Measurements from ENCODE around the gene FRMD4A. TPM values are rescaled to one million over a fixed set of nuclear protein-coding genes. Genes with fewer than 3 reads are reported as not detected.

The FRMD4A gene
- total and polyA plus RNA-seq, 2 of the 4 experiments (the other 2 are of a cell fraction) = 30.3 to 68.8 TPM

DNA sequence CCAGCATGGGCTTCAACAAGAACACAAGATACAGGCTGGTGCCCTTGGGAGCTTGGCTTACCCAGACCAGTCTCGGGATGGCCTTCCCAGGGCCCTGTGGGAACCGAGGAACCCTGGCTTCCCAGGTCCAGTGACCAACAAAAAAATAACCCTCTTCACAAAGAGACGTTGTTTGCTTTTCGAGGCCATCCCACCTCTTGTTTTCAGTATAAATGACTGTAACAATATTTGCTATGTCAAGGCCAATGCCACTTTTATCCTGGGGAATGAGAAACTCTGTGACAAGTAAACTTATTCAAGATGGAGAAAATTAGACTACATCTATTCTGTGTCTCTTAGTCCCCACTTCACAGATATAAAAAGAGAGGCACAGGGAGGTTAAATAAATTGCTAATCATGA, 605.1 kb downstream of the FRMD4A start:
- H4K5ac ChIP-seq (ENCODE audit: low read depth, low read length) = no peak overlapping the region
- no peak overlapping the region for H3K27ac ChIP-seq (ENCODE audit: insufficient read depth, low read length)
- no peak overlapping the region for H2BK5ac ChIP-seq (ENCODE audit: low read depth, low read length, poor library complexity, severe bottlenecking)
- H3K4me2 ChIP-seq (ENCODE audit: low read depth, low read length) = no peak overlapping the region
- H3K9me3 ChIP-seq (ENCODE audit: control insufficient read depth, insufficient read depth, low read length) = no peaks in the 10 kb centered on the region
- H2BK120ac ChIP-seq (ENCODE audit: low read depth, low read length) = no peak overlapping the region
- H3K14ac ChIP-seq (replicated peaks; ENCODE audit: low read depth, low read length) = no peak overlapping the region
- no peak overlapping the region for H2AK9ac ChIP-seq (replicated peaks; ENCODE audit: low read depth, low read length, poor library complexity)
- DNase-seq (no peak), ATAC-seq (ENCODE audit: low read depth) (no peak)
- H2BK15ac ChIP-seq (ENCODE audit: low read depth, low read length) = no peak overlapping the region
- in situ Hi-C loops (cut with MboI; ENCODE audit: low sequenced_read_pairs) (no loop called here), intact Hi-C loops (cut with micrococcal nuclease) (no loop called here), dilution Hi-C loops (cut with HindIII; ENCODE audit: low sequenced_read_pairs, unreplicated experiment) (no loop called here)
- peaks cover 3% of the 10 kb centered on the region for H3K4me1 ChIP-seq (ENCODE audit: control insufficient read depth, insufficient read depth, low read length)
- H3K79me1 ChIP-seq (ENCODE audit: low read depth in 1 of 2, low read length in 2 of 2) = peaks cover 0 to 5% of the 10 kb centered on the region in 2 experiments; a peak in 2 of 4 replicates
- BruUV-seq (replicated peaks) = no TSS peak
- H2AK5ac ChIP-seq (ENCODE audit: low read depth, low read length) = no peak overlapping the region; the same call in 1 of the 2 replicates
- WGBS, 2 experiments (ENCODE audit: extremely low coverage in 2 of 2, insufficient read length in 1 of 2) = no CpG with 5 or more reads among the region's 4 CpGs
- no peak overlapping the region for H3K56ac ChIP-seq (ENCODE audit: extremely low read depth, insufficient read depth, low read length)
- H3K18ac ChIP-seq (ENCODE audit: low read depth, low read length) = no peak overlapping the region
- no peaks in the 10 kb centered on the region for H3K27me3 ChIP-seq (ENCODE audit: control insufficient read depth, insufficient read depth, low read length)
- ChIA-PET CTCF (no interaction called here), POLR2A (ENCODE audit: unreplicated experiment) (no interaction called here)
- H4K91ac ChIP-seq (ENCODE audit: insufficient read depth, low read depth, low read length) = no peak overlapping the region
- peaks cover 10% of the 10 kb centered on the region for H3K9me1 ChIP-seq (ENCODE audit: insufficient read depth, low read length)
- no peak overlapping the region for H3K4me3 ChIP-seq (ENCODE audit: insufficient read depth, low read depth, low read length)
- no peak for TF ChIP-seq MAZ (IDR thresholded peaks at IDR 0.05; ENCODE audit: borderline replicate concordance, low read depth, low read length)
- no peak for TF ChIP-seq FOS (IDR thresholded peaks at IDR 0.05; ENCODE audit: low read depth, low read length)
- TF ChIP-seq BHLHE40 (IDR thresholded peaks at IDR 0.05; ENCODE audit: low read depth, low read length) = no peak
- TF ChIP-seq NFE2L2 (IDR thresholded peaks at IDR 0.05; ENCODE audit: low read depth, low read length) = no peak
- TF ChIP-seq CEBPB (IDR thresholded peaks at IDR 0.05; ENCODE audit: low read depth, low read length) = no peak
- no peak for TF ChIP-seq RCOR1 (IDR thresholded peaks at IDR 0.05; ENCODE audit: insufficient replicate concordance, low read length)
- TF ChIP-seq, protein P1, sequence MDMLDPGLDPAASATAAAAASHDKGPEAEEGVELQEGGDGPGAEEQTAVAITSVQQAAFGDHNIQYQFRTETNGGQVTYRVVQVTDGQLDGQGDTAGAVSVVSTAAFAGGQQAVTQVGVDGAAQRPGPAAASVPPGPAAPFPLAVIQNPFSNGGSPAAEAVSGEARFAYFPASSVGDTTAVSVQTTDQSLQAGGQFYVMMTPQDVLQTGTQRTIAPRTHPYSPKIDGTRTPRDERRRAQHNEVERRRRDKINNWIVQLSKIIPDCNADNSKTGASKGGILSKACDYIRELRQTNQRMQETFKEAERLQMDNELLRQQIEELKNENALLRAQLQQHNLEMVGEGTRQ (IDR thresholded peaks at IDR 0.05; ENCODE audit: low read depth, low read length) = no peak
- no peak for TF ChIP-seq RAD21 (IDR thresholded peaks at IDR 0.05; ENCODE audit: low read length)
- TF ChIP-seq, protein P2, sequence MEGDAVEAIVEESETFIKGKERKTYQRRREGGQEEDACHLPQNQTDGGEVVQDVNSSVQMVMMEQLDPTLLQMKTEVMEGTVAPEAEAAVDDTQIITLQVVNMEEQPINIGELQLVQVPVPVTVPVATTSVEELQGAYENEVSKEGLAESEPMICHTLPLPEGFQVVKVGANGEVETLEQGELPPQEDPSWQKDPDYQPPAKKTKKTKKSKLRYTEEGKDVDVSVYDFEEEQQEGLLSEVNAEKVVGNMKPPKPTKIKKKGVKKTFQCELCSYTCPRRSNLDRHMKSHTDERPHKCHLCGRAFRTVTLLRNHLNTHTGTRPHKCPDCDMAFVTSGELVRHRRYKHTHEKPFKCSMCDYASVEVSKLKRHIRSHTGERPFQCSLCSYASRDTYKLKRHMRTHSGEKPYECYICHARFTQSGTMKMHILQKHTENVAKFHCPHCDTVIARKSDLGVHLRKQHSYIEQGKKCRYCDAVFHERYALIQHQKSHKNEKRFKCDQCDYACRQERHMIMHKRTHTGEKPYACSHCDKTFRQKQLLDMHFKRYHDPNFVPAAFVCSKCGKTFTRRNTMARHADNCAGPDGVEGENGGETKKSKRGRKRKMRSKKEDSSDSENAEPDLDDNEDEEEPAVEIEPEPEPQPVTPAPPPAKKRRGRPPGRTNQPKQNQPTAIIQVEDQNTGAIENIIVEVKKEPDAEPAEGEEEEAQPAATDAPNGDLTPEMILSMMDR (conservative IDR thresholded peaks at IDR 0.05; ENCODE audit: low read depth, low read length) = no peak
- TF ChIP-seq CHD1 (IDR thresholded peaks at IDR 0.05; ENCODE audit: low read depth, low read length) = no peak
- TF ChIP-seq RFX5 (IDR thresholded peaks at IDR 0.05; ENCODE audit: low read depth, low read length) = no peak
- TF ChIP-seq POLR2A (IDR thresholded peaks at IDR 0.05; ENCODE audit: low read depth, low read length) = no peak
- no peak for TF ChIP-seq MAFK (IDR thresholded peaks at IDR 0.05; ENCODE audit: low read depth, low read length)
- TF ChIP-seq SMC3 (IDR thresholded peaks at IDR 0.05; ENCODE audit: low read depth, low read length) = no peak
- no peak for TF ChIP-seq MXI1 (IDR thresholded peaks at IDR 0.05; ENCODE audit: borderline replicate concordance, low read depth, low read length)
- TF ChIP-seq, protein P3, sequence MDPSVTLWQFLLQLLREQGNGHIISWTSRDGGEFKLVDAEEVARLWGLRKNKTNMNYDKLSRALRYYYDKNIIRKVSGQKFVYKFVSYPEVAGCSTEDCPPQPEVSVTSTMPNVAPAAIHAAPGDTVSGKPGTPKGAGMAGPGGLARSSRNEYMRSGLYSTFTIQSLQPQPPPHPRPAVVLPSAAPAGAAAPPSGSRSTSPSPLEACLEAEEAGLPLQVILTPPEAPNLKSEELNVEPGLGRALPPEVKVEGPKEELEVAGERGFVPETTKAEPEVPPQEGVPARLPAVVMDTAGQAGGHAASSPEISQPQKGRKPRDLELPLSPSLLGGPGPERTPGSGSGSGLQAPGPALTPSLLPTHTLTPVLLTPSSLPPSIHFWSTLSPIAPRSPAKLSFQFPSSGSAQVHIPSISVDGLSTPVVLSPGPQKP (IDR thresholded peaks at IDR 0.05; ENCODE audit: borderline replicate concordance, low read depth, low read length) = no peak
- no peak overlapping the region for H3K9ac ChIP-seq (ENCODE audit: low read depth, low read length)
- no peak overlapping the region for H3K4ac ChIP-seq (ENCODE audit: low read depth, low read length)
- no peak overlapping the region for H2AFZ ChIP-seq (replicated peaks; ENCODE audit: low read length, poor library complexity)
- H4K20me1 ChIP-seq (ENCODE audit: insufficient read depth, low read length) = no peaks in the 10 kb centered on the region
- H2BK20ac ChIP-seq (ENCODE audit: low read depth, low read length) = no peak overlapping the region
- no peak overlapping the region for H3K23ac ChIP-seq (ENCODE audit: low read depth, low read length)
- peaks cover 1% of the 10 kb centered on the region; the same call in 1 of the 2 replicates for H3K36me3 ChIP-seq (ENCODE audit: control insufficient read depth, insufficient read depth, low read length)
- no peak overlapping the region for H4K8ac ChIP-seq (ENCODE audit: low read depth in 2 of 2, low read length in 2 of 2)

Data from IMR-90 (cell line).